Parathyroid adenoma (tissue), 2 donors: ENCODE measurements around the gene RMC1.

ENCODE experiments used
- H2AFZ ChIP-seq: fragments of 300-600 bp; sonication (generic); one replicate; pipeline ENCODE4 v1.7.0; 2017; ENCODE audit warnings: antibody characterized with exemption, mild to moderate bottlenecking
- H3K27ac ChIP-seq: fragments of 300-600 bp; sonication (generic); one replicate; pipeline ENCODE4 v1.7.0; 2017
- H3K27me3 ChIP-seq: fragments of 300-600 bp; sonication (generic); one replicate; pipeline ENCODE4 v1.7.0; 2017; ENCODE audit warnings: low read length; ENCODE audit not compliant: control insufficient read depth, insufficient read depth
- H3K36me3 ChIP-seq: fragments of 300-600 bp; sonication (generic); one replicate; pipeline ENCODE4 v1.7.0; 2017; ENCODE audit warnings: low read length; ENCODE audit not compliant: control insufficient read depth, insufficient read depth
- H3K4me1 ChIP-seq: fragments of 300-600 bp; sonication (generic); one replicate; pipeline ENCODE4 v1.7.0; 2017; ENCODE audit warnings: control low read depth
- H3K4me2 ChIP-seq: fragments of 300-600 bp; sonication (generic); one replicate; pipeline ENCODE4 v1.7.0; 2017; ENCODE audit warnings: low read length
- H3K4me3 ChIP-seq: fragments of 300-600 bp; sonication (generic); one replicate; pipeline ENCODE4 v1.7.0; 2017; ENCODE audit warnings: low read depth, low read length
- H3K79me2 ChIP-seq: fragments of 300-600 bp; sonication (generic); one replicate; pipeline ENCODE4 v1.7.0; 2017; ENCODE audit warnings: control low read depth
- H3K9ac ChIP-seq: fragments of 300-600 bp; sonication (generic); one replicate; pipeline ENCODE4 v1.7.0; 2017; ENCODE audit warnings: mild to moderate bottlenecking
- H3K9me3 ChIP-seq: fragments of 300-600 bp; sonication (generic); one replicate; pipeline ENCODE4 v1.7.0; 2017; ENCODE audit warnings: low read length; ENCODE audit not compliant: control insufficient read depth
- CTCF ChIP-seq: fragments of 300-600 bp; sonication (generic); IDR thresholded peaks from one replicate; pipeline ENCODE4 v1.7.0; 2017; ENCODE audit warnings: antibody characterized with exemption, mild to moderate bottlenecking
- donor health status: primary hyperparathyroidism.

RMC1 gene

DNA sequence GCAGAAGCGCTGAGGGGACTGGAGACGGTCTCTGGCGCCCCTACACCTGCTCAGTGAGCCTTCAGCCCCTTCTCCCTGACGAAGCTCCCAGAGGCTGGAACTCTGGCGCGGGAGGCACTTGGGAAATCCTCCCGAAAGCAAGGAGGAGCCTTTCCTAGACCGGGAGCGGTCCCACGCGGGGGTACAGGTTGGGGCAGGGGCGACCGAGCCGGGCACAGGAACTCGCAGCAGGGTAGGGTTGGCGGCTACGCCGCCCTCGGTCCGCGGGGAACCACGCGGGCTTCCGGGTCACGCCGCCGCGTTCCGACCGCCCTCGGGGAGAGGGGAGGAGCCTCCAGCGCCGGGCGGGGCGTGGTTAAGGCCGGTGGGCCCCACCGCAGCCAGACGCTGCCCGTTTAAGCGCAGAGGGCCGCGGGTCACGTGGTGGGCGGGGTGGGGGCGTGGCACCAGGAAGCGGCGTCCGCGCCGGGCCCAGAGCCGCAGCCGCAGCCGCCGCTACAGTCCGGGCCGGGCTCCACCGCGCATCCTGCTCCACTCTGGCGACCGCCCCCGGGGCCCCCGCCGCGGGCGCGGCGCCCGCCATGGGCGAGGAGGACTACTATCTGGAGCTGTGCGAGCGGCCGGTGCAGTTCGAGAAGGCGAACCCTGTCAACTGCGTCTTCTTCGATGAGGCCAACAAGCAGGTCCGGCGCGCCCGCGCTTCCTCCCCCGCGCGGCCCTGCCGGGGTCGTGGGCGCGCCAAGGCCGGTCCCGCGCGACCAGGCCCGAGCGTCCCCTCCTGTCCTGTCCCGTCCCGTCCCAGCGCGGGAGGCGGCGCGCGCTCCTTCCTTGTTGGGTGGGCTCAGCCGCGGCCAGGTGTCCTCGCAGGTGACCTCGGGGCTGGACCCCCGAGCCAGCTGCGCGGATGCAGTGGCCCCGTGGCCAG is at the start of gene RMC1:
Gene RMC1, plus strand, starts transcription at position 474 of the 925 bp plus-strand sequence. Its CDS starts 108 bp downstream, at position 582.
- Histone ChIP-seq H3K9ac (peak within 1 kb of the TSS; percentile 30), H3K4me2 (peak within 1 kb of the TSS; percentile 99)
- TF ChIP-seq CTCF: no peak

GRCh38 chr18:23453680-23454058 is 49.6 kb upstream of the RMC1 start:
- no peaks in the 10 kb centered on the region for H3K36me3 ChIP-seq
- H3K4me2 ChIP-seq: peak overlapping the region; percentile 69
- H3K27me3 ChIP-seq: no peaks in the 10 kb centered on the region
- no peaks in the 10 kb centered on the region for H3K9me3 ChIP-seq
- peak overlapping the region; percentile 87 for H3K9ac ChIP-seq
- peak overlapping the region; percentile 70 for H2AFZ ChIP-seq
- H3K4me3 ChIP-seq: peak overlapping the region; percentile 88
- TF ChIP-seq CTCF: no peak
- peaks cover 39% of the 10 kb centered on the region for H3K79me2 ChIP-seq
- peaks cover 11% of the 10 kb centered on the region for H3K4me1 ChIP-seq
- H3K27ac ChIP-seq: peak overlapping the region; percentile 92

More for the DNA sequence above, at the start of gene RMC1:
- Histone ChIP-seq H3K27ac (peak within 1 kb of the TSS; percentile 81), H3K79me2 (peaks cover 6% of the 10 kb centered on the region), H3K27me3 (no peaks in the 10 kb centered on the region), H3K4me3 (peak within 1 kb of the TSS; percentile 91), H3K4me1 (peaks cover 4% of the 10 kb centered on the region), H3K36me3 (no peaks in the 10 kb centered on the region), H3K9me3 (no peaks in the 10 kb centered on the region), H2AFZ (peak within 1 kb of the TSS; percentile 92)

- Histone ChIP-seq H3K4me1 (peaks cover 37% of the 10 kb centered on the region), H3K4me3 (no peak overlapping the region), H3K27me3 (no peaks in the 10 kb centered on the region), H3K9me3 (no peaks in the 10 kb centered on the region), H3K36me3 (no peaks in the 10 kb centered on the region), H3K4me2 (no peak overlapping the region), H3K9ac (no peak overlapping the region), H2AFZ (no peak overlapping the region), H3K27ac (no peak overlapping the region), H3K79me2 (peaks cover 53% of the 10 kb centered on the region)
- no peak for TF ChIP-seq CTCF
These were observed 46.5 kb upstream of the RMC1 start for GRCh38 chr18:23456835-23457234.

GRCh38 chr18:23458830-23459529 is 44.3 kb upstream of the RMC1 start:
- Histone ChIP-seq H3K9me3 (no peaks in the 10 kb centered on the region), H3K9ac (no peak overlapping the region), H3K27me3 (no peaks in the 10 kb centered on the region), H3K4me2 (no peak overlapping the region), H3K27ac (no peak overlapping the region), H2AFZ (no peak overlapping the region), H3K79me2 (peaks cover 58% of the 10 kb centered on the region), H3K36me3 (no peaks in the 10 kb centered on the region), H3K4me3 (no peak overlapping the region), H3K4me1 (peaks cover 33% of the 10 kb centered on the region)
- no peak for TF ChIP-seq CTCF
